SK-N-MC (cell line): ENCODE results near the gene PTPRC.

Source experiments
- EZH2 ChIP-seq: fragments of 200-600 bp; sonication (generic); IDR thresholded peaks from one replicate; pipeline ENCODE4 v1.6.1; 2017; ENCODE audit warnings: antibody characterized with exemption
- POLR2AphosphoS5 ChIP-seq: IDR thresholded peaks from 2 replicates; pipeline ENCODE4 v1.6.1; 2012; ENCODE audit warnings: mild to moderate bottlenecking, low read depth, low read length, borderline replicate concordance

GRCh38 chr1:198611219-198611618 is 27.6 kb upstream of the PTPRC start:
- no peak for TF ChIP-seq POLR2AphosphoS5
- TF ChIP-seq EZH2 = no peak
